ENCODE data around the gene MARS1. TPM values are rescaled to one million over a fixed set of nuclear protein-coding genes. Genes with fewer than 3 reads are reported as not detected.

Gene MARS1
- total and polyA plus RNA-seq, 2 experiments from 2014 or later = 266 to 351 TPM

DNA sequence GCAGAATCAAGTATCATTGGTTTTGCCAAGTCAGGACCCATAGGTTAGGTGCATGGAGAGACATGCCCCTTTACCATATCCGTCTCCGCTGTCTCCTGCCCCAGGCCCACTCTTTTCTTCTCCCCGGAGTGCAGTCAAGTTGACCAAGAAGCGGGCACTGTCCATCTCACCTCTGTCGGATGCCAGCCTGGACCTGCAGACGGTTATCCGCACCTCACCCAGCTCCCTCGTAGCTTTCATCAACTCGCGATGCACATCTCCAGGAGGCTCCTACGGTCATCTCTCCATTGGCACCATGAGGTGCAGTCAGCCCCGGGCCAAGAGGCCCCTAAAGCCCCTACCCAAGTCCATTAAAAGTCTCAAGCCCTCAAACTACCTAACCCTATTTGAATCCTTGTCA, 23.3 kb upstream of the MARS1 start (continued):
- TF ChIP-seq, protein P1, sequence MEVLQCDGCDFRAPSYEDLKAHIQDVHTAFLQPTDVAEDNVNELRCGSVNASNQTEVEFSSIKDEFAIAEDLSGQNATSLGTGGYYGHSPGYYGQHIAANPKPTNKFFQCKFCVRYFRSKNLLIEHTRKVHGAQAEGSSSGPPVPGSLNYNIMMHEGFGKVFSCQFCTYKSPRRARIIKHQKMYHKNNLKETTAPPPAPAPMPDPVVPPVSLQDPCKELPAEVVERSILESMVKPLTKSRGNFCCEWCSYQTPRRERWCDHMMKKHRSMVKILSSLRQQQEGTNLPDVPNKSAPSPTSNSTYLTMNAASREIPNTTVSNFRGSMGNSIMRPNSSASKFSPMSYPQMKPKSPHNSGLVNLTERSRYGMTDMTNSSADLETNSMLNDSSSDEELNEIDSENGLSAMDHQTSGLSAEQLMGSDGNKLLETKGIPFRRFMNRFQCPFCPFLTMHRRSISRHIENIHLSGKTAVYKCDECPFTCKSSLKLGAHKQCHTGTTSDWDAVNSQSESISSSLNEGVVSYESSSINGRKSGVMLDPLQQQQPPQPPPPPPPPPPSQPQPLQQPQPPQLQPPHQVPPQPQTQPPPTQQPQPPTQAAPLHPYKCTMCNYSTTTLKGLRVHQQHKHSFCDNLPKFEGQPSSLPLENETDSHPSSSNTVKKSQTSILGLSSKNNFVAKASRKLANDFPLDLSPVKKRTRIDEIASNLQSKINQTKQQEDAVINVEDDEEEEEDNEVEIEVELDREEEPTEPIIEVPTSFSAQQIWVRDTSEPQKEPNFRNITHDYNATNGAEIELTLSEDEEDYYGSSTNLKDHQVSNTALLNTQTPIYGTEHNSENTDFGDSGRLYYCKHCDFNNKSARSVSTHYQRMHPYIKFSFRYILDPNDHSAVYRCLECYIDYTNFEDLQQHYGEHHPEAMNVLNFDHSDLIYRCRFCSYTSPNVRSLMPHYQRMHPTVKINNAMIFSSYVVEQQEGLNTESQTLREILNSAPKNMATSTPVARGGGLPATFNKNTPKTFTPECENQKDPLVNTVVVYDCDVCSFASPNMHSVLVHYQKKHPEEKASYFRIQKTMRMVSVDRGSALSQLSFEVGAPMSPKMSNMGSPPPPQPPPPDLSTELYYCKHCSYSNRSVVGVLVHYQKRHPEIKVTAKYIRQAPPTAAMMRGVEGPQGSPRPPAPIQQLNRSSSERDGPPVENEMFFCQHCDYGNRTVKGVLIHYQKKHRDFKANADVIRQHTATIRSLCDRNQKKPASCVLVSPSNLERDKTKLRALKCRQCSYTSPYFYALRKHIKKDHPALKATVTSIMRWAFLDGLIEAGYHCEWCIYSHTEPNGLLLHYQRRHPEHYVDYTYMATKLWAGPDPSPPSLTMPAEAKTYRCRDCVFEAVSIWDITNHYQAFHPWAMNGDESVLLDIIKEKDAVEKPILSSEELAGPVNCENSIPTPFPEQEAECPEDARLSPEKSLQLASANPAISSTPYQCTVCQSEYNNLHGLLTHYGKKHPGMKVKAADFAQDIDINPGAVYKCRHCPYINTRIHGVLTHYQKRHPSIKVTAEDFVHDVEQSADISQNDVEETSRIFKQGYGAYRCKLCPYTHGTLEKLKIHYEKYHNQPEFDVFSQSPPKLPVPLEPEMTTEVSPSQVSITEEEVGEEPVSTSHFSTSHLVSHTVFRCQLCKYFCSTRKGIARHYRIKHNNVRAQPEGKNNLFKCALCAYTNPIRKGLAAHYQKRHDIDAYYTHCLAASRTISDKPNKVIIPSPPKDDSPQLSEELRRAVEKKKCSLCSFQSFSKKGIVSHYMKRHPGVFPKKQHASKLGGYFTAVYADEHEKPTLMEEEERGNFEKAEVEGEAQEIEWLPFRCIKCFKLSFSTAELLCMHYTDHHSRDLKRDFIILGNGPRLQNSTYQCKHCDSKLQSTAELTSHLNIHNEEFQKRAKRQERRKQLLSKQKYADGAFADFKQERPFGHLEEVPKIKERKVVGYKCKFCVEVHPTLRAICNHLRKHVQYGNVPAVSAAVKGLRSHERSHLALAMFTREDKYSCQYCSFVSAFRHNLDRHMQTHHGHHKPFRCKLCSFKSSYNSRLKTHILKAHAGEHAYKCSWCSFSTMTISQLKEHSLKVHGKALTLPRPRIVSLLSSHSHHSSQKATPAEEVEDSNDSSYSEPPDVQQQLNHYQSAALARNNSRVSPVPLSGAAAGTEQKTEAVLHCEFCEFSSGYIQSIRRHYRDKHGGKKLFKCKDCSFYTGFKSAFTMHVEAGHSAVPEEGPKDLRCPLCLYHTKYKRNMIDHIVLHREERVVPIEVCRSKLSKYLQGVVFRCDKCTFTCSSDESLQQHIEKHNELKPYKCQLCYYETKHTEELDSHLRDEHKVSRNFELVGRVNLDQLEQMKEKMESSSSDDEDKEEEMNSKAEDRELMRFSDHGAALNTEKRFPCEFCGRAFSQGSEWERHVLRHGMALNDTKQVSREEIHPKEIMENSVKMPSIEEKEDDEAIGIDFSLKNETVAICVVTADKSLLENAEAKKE (CRISPR knock-in tag; IDR thresholded peaks at IDR 0.05) = no peak
- TF ChIP-seq CREB1 (CRISPR knock-in tag; IDR thresholded peaks at IDR 0.05; ENCODE audit: low read depth) (no peak), EZH2phosphoT487 (IDR thresholded peaks at IDR 0.05; ENCODE audit: unreplicated experiment) (no peak), NANOG (IDR thresholded peaks at IDR 0.05; ENCODE audit: borderline replicate concordance) (no peak), POLR2AphosphoS5 (IDR thresholded peaks at IDR 0.05; ENCODE audit: low read depth) (no peak), STAT1 (IDR thresholded peaks at IDR 0.05; ENCODE audit: unreplicated experiment) (no peak), ZNF331 (CRISPR knock-in tag; IDR thresholded peaks at IDR 0.05; ENCODE audit: low read depth) (no peak), EZH2 (IDR thresholded peaks at IDR 0.05; ENCODE audit: low read depth, unreplicated experiment) (no peak), JUNB (IDR thresholded peaks at IDR 0.05; ENCODE audit: unreplicated experiment) (no peak)
- TF ChIP-seq, protein P2, sequence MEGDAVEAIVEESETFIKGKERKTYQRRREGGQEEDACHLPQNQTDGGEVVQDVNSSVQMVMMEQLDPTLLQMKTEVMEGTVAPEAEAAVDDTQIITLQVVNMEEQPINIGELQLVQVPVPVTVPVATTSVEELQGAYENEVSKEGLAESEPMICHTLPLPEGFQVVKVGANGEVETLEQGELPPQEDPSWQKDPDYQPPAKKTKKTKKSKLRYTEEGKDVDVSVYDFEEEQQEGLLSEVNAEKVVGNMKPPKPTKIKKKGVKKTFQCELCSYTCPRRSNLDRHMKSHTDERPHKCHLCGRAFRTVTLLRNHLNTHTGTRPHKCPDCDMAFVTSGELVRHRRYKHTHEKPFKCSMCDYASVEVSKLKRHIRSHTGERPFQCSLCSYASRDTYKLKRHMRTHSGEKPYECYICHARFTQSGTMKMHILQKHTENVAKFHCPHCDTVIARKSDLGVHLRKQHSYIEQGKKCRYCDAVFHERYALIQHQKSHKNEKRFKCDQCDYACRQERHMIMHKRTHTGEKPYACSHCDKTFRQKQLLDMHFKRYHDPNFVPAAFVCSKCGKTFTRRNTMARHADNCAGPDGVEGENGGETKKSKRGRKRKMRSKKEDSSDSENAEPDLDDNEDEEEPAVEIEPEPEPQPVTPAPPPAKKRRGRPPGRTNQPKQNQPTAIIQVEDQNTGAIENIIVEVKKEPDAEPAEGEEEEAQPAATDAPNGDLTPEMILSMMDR (conservative IDR thresholded peaks at IDR 0.05; ENCODE audit: low read depth in 2 of 2) = no peak

Measured in GM23338 (cell line).